Type B pancreatic cell (in vitro differentiated cells): ENCODE data around the gene LHX6. TPM values are rescaled to one million over a fixed set of nuclear protein-coding genes. Genes with fewer than 3 reads are reported as not detected.

Source experiments
- DNase-seq: peaks from one replicate; pipeline ENCODE4 v3.0.0; 2021; ENCODE audit warnings: mixed read lengths; ENCODE audit not compliant: unreplicated experiment; ENCODE audit errors: extremely low spot score
- H3K27ac Mint-ChIP-seq: 2 replicates; pipeline ENCODE4 v1.8.0; 2021; ENCODE audit warnings: mild to moderate bottlenecking, mixed read lengths
- H3K27me3 Mint-ChIP-seq: 2 replicates; pipeline ENCODE4 v1.8.0; 2021; ENCODE audit warnings: mixed read lengths
- H3K36me3 Mint-ChIP-seq: 2 replicates; pipeline ENCODE4 v1.8.0; 2021; ENCODE audit warnings: mixed read lengths
- H3K4me1 Mint-ChIP-seq: one replicate; pipeline ENCODE4 v1.8.0; 2021; ENCODE audit warnings: mixed read lengths; ENCODE audit not compliant: unreplicated experiment
- H3K4me3 Mint-ChIP-seq: 2 replicates; pipeline ENCODE4 v1.8.0; 2021; ENCODE audit warnings: mild to moderate bottlenecking, mixed read lengths
- H3K9me3 Mint-ChIP-seq: 2 replicates; pipeline ENCODE4 v1.8.0; 2021; ENCODE audit warnings: mixed read lengths
- CTCF ChIP-seq: fragments of 200-600 bp; sonication (generic); conservative IDR thresholded peaks from 2 replicates; pipeline ENCODE4 v1.5.0; 2021; ENCODE audit warnings: antibody characterized with exemption, mild to moderate bottlenecking
- total RNA-seq: library from RNA; stranded (reverse); gene quantifications from 2 replicates; pipeline ENCODE4 v1.2.1, GENCODE V29; 2021; ENCODE audit warnings: low replicate concordance

The LHX6 gene
- total RNA-seq, 1 donor from 2014 or later = 10.0 TPM

- Mint-ChIP-seq H3K4me3 (peak overlapping the region; percentile 58), H3K4me1 (peaks cover 14% of the 10 kb centered on the region), H3K36me3 (no peaks in the 10 kb centered on the region), H3K9me3 (no peaks in the 10 kb centered on the region), H3K27me3 (peaks cover 37% of the 10 kb centered on the region), H3K27ac (no peak overlapping the region)
- TF ChIP-seq CTCF = no peak
- DNase-seq = no peak
These were observed 4.1 kb upstream of the LHX6 start for GRCh38 chr9:122232796-122233306.

- TF ChIP-seq CTCF = no peak
- Mint-ChIP-seq H3K4me1 (peaks cover 22% of the 10 kb centered on the region), H3K9me3 (no peaks in the 10 kb centered on the region), H3K27me3 (peaks cover 55% of the 10 kb centered on the region), H3K4me3 (no peak overlapping the region), H3K36me3 (peaks cover 9% of the 10 kb centered on the region), H3K27ac (no peak overlapping the region)
- no peak for DNase-seq
These were observed 704 bp upstream of the LHX6 start for GRCh38 chr9:122229485-122229837.

GRCh38 chr9:122228191-122228567 lies 578 bp downstream of the LHX6 start:
- Mint-ChIP-seq H3K4me3 (peak overlapping the region; percentile 82), H3K27me3 (peaks cover 56% of the 10 kb centered on the region), H3K4me1 (peaks cover 20% of the 10 kb centered on the region), H3K36me3 (peaks cover 11% of the 10 kb centered on the region), H3K9me3 (no peaks in the 10 kb centered on the region), H3K27ac (no peak overlapping the region)
- TF ChIP-seq CTCF = no peak
- no peak for DNase-seq

- H3K36me3 Mint-ChIP-seq = peaks cover 11% of the 10 kb centered on the region
- H3K27me3 Mint-ChIP-seq = peaks cover 56% of the 10 kb centered on the region
- DNase-seq = no peak
- no peak for TF ChIP-seq CTCF
- H3K4me3 Mint-ChIP-seq = peak overlapping the region; percentile 88
- H3K9me3 Mint-ChIP-seq = no peaks in the 10 kb centered on the region
- H3K4me1 Mint-ChIP-seq = peaks cover 19% of the 10 kb centered on the region
- no peak overlapping the region for H3K27ac Mint-ChIP-seq
These were observed 1.2 kb downstream of the LHX6 start for GRCh38 chr9:122227575-122227900.

- H3K27me3 Mint-ChIP-seq = peaks cover 62% of the 10 kb centered on the region
- H3K4me3 Mint-ChIP-seq = peak overlapping the region; percentile 88
- no peak for DNase-seq
- H3K4me1 Mint-ChIP-seq = peaks cover 25% of the 10 kb centered on the region
- H3K36me3 Mint-ChIP-seq = peaks cover 11% of the 10 kb centered on the region
- H3K9me3 Mint-ChIP-seq = no peaks in the 10 kb centered on the region
- TF ChIP-seq CTCF = no peak
- H3K27ac Mint-ChIP-seq = no peak overlapping the region
These were observed 1.8 kb downstream of the LHX6 start for GRCh38 chr9:122226758-122227574.
